ENCODE results near the gene TMUB1.

The TMUB1 gene

GRCh38 chr7:151115121-151115835 is 32.0 kb upstream of the TMUB1 start:
- no peak for TF ChIP-seq CTCF (IDR thresholded peaks at IDR 0.05)
- TF ChIP-seq ZFX (IDR thresholded peaks at IDR 0.05; ENCODE audit: borderline replicate concordance) = no peak
- no peak overlapping the region for H3K27ac ChIP-seq

- no peak for TF ChIP-seq CTCF (IDR thresholded peaks at IDR 0.05)
- TF ChIP-seq ZFX (IDR thresholded peaks at IDR 0.05; ENCODE audit: borderline replicate concordance) = no peak
- no peak overlapping the region for H3K27ac ChIP-seq
These were observed 31.1 kb upstream of the TMUB1 start for GRCh38 chr7:151114151-151115090.

GRCh38 chr7:151113344-151114150 is 30.3 kb upstream of the TMUB1 start:
- no peak overlapping the region for H3K27ac ChIP-seq
- TF ChIP-seq ZFX (IDR thresholded peaks at IDR 0.05; ENCODE audit: borderline replicate concordance) = no peak
- TF ChIP-seq CTCF (IDR thresholded peaks at IDR 0.05) = no peak

- peak; percentile 98 for TF ChIP-seq CTCF (IDR thresholded peaks at IDR 0.05)
- no peak for TF ChIP-seq ZFX (IDR thresholded peaks at IDR 0.05; ENCODE audit: borderline replicate concordance)
- 0 out of 2 replicates have a peak overlapping the region, but pooled peaks have one; percentile 20 for H3K27ac ChIP-seq
These were observed 27.8 kb upstream of the TMUB1 start for GRCh38 chr7:151110941-151111645.

GRCh38 chr7:151110236-151110940 is 27.1 kb upstream of the TMUB1 start:
- TF ChIP-seq CTCF (IDR thresholded peaks at IDR 0.05) (no peak), ZFX (IDR thresholded peaks at IDR 0.05; ENCODE audit: borderline replicate concordance) (no peak)
- H3K27ac ChIP-seq = peak overlapping the region; percentile 20; the same call in 1 of the 2 replicates

All from 22Rv1 (cell line).